ENCODE results near the gene CCDC159.
"Not testable (repeated sequence)": the region's sequence is repeated elsewhere in the genome, so short reads cannot be mapped to it uniquely, and the experiment has no call there.

CCDC159 gene

GRCh38 chr19:11346104-11346940 lies at the start of gene CCDC159, which contains the start of gene TMEM205:
TSS of gene CCDC159 (plus strand) at chr19:11346519. CDS start at chr19:11346607, 88 bp downstream.
TSS of gene TMEM205 (minus strand) at chr19:11346268. CDS start at chr19:11345619, 649 bp downstream.
- peak; percentile 96 for DNase-seq (ENCODE audit: low spot score)

DNA sequence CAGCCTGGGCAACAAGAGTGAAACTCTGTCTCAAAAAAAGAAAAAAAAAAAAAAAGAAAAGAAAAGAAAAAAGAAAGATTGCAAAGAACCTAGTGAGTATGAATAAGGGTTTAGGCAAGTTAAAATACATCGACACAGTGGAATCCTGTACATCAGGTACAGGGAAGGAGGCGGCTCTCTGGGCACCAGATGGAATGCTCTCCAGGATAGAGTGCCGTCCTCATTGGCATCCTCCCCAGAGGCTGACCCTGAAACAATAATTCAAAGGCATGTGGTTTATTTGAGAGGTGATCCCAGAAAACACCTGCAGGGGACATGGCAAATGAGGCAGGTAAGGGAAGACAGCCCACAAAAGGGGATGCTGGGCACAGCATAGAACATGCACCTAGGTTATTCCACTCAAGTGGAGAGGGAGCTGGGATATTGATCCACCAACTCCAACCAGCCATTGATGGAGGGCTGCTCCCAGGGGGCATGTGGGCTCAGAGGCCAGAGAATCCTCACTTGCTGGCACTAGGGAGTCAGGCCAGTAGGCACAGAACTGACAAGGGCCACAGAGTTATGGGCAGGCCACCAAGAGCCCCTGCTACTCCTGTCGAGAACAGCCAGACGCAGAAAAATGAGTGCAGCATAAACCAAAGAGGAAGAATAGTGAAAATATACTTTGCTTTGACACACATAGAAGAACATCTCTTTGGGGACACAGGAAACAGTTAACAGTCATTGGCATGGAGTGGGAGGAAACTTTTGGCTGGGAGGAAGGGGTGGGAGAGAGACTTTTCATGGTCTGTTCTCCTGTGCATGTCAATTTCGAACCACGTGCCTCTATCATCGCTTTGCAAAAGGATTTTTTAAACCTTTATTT lies 46.1 kb upstream of the CCDC159 start:
- DNase-seq (ENCODE audit: low spot score): no peak

DNA sequence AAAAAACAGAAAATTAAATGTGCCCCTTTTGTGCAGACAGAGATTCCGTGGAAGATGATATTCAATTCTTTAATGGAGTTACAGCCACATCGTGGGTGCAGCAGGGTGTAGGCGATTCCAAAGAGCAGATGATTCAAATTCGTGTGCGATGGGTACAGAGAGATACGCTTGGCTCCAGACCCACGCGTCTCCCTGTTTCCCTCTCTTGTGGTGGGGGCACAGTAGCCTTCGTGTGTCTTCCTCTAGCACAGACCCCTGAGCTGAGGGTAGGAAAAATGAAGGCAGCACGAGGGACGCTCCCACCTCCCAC lies 45.6 kb upstream of the CCDC159 start:
- no peak for DNase-seq (ENCODE audit: low spot score)

DNA sequence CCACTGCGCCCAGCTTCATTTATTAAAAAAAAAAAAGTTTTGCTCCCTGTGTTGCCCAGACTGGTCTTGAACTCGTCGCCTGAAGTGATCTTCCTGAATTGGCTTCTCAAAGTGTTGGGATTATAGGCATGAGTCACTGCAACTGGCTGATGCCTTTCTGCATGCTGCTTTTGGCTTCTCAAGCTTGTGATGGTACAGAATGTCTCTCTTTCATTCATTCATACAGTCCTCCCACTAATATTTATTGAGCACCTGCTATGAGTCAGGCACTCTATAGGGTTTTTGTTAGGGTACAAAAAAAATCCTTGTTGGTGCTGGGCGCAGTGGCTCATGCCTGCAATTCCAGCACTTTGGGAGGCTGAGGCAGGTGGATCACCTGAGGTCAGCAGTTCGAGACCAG lies 41.4 kb upstream of the CCDC159 start:
- DNase-seq (ENCODE audit: low spot score): no peak

- no peak for DNase-seq (ENCODE audit: low spot score)
Measured at GRCh38 chr19:11306337-11306736, 40.0 kb upstream of the CCDC159 start.

GRCh38 chr19:11320278-11320995 lies 25.9 kb upstream of the CCDC159 start:
- DNase-seq (ENCODE audit: low spot score): not testable (repeated sequence)

- DNase-seq (ENCODE audit: low spot score): no peak
Measured at GRCh38 chr19:11321191-11322126, 24.9 kb upstream of the CCDC159 start.

- DNase-seq (ENCODE audit: low spot score): no peak
Measured at GRCh38 chr19:11322269-11323024, 23.9 kb upstream of the CCDC159 start.

DNA sequence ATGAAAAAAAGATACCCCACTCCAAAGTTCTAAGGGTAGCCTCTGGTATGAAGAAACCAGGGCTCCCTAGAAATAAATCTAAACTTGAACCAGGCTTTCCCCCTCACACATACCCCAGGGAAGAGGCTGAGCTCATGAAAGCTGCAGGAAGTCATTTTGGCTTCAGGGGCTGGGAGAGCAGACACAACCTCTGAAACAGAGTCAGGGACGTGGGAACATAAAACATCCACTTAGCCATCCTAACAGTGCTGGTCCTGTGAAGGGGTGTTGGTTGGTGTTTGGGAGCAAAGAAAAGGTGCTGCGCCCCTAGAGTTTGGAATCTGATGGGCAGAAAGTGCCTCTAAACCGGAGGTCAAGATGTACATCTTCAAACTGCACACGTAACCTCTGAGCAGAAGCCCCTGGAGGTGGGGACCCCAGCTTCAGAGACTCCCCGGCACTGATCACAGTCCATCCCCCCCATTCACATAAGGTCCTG lies 22.7 kb upstream of the CCDC159 start:
- DNase-seq (ENCODE audit: low spot score): no peak

DNA sequence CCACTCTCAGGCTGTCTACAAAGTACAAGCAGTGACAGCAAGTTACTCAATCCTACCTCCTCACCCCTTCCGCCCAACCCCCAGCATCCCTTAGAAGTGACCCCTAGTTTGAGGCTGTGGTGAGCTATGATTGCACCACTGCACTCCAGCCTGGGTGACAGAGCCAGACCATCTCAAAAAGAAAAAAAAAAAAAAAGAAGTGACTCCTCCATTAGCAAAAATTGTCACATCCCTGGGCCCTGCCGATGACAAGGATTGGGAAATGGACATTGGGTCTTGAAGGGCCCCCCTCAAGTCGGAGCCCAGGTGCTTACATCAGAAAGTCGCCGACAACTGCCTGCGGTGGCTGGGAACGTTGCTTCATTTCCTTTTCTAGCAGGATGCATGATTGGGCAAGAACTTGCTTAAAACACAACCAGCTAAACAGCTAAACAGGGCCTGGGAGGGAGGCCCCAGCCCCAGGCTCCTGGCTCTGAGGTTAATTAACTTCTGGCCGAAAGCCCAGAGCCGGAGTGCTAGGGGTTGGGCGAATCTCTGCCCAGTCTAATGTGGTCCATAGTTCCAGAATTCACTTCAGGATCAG lies 22.1 kb upstream of the CCDC159 start:
- DNase-seq (ENCODE audit: low spot score): peak; percentile 74

GRCh38 chr19:11324748-11325389 lies 21.4 kb upstream of the CCDC159 start:
- no peak for DNase-seq (ENCODE audit: low spot score)

DNA sequence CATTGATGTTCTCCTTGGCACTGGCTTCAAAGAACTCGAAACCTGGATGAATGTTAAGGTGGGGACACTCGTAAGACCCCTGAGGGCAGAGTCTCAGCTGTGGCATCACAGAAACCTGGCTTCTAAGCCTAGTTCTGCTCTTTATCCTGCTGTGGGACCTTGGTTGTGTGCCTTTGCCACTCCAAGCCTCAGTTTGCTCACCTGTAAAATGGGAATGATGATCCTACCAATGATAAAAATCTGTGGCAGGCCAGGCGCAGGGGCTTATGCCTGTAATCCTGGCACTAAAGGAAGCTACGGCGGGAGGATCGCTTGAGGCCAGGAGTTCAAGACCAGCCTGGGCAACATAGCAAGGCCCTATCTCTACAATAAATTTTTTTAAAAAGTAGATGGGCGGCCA lies 20.8 kb upstream of the CCDC159 start:
- no peak for DNase-seq (ENCODE audit: low spot score)

DNA sequence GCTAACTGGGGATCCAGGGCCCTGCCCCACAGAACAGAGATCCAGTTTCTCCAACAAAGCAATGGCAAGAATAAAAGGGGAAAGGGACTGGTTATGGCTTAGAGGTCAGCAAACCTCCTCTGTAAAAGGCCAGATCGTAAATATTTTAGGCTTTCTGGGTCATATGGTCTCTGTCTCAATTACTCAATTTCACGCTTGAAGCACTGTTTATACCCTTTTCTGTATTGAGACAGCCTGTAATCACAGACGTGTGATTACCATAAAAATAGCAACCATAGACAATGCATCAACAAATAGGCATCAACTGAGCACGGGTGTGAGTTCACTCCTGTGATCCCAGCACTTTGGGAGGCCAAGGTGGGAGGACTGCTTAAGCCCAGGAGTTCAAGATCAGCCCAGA lies 16.2 kb upstream of the CCDC159 start:
- DNase-seq (ENCODE audit: low spot score): no peak

DNA sequence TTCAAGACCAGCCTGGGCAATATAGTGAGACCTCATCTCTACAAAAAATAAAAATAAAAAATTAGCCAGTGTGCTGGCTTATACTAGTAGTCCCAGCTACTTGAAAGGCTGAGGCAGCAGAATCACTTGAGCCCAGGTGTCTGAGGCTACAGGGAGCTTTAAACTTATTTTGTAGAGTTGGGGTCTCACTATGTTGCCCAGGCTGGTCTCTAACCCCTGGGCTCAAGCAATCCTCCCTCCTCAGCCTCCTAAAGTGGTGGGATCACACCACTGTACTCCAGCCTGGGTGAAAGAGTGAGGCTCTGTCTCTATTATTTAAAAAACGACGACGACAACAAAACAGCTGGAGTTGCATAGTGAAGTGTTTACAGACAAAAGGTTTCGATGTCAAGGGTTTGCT lies 14.8 kb upstream of the CCDC159 start:
- no peak for DNase-seq (ENCODE audit: low spot score)

GRCh38 chr19:11332822-11333221 lies 13.5 kb upstream of the CCDC159 start:
- DNase-seq (ENCODE audit: low spot score): no peak

GRCh38 chr19:11333838-11334237 lies 12.5 kb upstream of the CCDC159 start:
- DNase-seq (ENCODE audit: low spot score): not testable (repeated sequence)

- no peak for DNase-seq (ENCODE audit: low spot score)
Measured at GRCh38 chr19:11335449-11336146, 10.7 kb upstream of the CCDC159 start.

DNA sequence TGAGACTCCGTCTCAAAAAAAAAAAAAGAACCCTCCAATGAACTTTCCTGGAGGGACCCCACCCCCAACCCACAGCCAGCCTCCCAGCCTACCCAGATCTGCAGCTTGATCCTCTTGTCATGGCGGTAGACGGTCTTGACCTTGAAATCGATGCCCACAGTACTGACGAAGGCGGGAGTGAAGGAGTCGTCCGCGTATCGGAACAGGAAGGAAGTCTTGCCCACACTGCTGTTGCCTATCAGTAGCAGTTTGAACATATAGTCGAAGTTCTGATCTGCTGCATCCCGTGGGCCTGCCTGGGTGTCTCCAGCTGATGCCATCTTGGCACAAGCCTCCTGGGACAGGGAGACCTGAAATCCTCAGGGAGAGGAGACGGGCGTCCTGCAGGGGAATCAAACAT lies 9.2 kb upstream of the CCDC159 start:
- DNase-seq (ENCODE audit: low spot score): no peak

DNA sequence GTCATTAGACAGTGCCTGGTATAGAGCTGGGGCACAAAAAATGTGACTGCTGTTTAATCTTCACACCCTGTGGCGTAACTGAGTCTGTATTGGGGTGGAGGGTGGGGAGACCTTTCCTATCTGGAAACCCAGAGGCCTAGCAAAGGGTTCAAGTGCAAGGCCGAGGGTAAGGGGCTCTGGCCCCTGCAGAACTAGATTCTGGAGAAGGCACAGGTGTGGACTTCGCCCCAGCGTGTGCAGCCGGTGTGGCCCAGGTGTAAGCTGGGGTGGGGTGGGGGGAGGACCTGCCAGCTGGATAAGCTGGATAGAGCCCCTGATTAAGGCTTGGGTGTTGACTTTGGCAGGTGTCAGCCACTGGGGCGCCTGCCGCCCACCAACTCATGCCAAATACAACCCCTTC lies 8.2 kb upstream of the CCDC159 start:
- DNase-seq (ENCODE audit: low spot score): no peak

All from left forelimb (tissue), 1 donor.